Measurements from ENCODE around the gene SEMA3D.

The SEMA3D gene

GRCh38 chr7:85031475-85031874, 155.4 kb downstream of the SEMA3D start:
- no peak for DNase-seq (ENCODE audit: low spot score)

DNA sequence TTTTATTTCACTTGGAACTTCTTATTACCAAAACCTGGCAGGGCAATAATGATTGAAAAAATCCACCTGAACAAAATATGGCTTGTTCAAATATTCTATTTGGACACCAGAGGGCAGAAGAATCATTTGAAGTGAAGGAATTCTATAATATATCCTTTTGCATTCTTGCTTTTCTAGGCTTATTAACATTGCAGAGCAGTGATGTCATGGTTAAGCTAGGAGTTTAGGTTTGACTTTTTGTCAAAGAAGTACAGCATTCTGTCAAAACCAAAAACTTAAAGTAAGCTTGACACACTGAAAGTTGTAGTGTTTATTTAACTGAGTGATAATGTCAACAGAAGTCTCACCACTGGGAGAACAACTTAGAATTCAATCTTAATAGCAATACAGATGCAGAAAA, 156.0 kb downstream of the SEMA3D start:
- no peak for DNase-seq (ENCODE audit: low spot score)

DNA sequence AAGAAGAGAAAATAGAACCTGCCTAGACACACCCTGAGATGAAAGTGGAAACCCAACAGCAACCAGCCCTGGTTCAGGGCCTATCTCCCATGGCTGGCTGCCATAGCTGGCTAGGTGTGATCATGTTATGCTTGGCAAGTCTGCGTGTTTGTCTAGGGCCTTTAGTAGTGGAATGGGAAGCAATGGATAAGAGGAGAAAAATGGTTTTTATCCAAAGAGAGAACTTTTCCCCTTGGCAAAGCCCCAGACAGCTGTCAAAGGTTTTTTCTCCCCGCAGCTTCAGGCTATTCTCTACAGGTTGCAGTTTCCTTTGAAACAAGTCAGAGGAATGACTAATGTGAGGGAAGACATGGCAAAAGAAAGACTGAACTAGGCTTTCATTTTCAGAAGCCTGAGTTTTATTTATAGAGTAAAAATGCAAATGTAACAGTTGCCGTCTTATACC, 161.5 kb downstream of the SEMA3D start:
- no peak for DNase-seq (ENCODE audit: low spot score)

DNA sequence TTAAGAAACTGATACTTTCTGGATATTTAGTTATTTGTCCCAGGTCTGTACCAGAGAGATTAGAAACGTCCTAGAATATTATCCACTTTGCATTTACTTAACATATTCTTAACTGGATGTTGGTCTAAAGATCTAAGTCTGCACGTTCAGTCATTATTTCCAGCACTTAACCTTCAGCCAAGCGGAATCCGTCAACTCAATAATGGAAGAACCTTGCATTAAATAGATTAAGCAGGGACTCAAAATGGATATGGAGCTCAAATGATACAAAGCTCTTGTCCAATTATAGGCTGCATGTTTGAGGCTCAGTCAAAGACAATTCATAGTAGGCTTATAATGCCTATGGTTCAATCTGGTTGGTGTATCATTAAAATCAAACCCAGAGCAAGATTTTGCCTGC, 162.9 kb downstream of the SEMA3D start:
- no peak for DNase-seq (ENCODE audit: low spot score)

GRCh38 chr7:85023066-85023712, 163.7 kb downstream of the SEMA3D start:
- DNase-seq (ENCODE audit: low spot score) = peak; percentile 68

DNA sequence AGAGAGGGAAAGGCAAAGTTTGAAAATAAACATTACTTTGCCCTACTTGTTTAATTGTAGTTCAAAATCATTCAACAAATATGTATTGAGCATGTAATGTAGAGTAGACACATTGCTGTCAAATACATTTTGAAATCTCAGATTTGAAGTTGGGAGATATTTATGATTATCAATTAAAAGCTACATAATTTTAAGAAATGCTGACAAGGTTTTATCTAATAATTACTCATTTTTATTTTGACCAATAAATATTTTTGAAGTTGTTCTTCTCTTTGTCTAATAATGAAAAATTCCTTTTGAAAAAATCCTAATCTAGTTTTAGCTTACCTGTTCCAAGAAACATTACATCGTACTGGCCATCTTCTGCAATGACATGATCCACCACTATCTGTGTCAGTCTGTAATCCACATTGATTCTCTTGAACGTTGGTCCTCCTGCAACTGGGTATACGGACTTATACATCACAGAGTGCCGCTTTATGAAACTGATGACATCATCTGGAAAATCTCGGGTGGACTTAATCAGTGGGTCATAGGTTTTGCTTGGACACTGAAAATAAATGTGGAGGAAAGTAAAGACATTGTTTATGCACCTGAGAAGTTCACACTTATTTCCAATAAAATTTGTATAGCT, 164.7 kb downstream of the SEMA3D start:
- no peak for DNase-seq (ENCODE audit: low spot score)

- no peak for DNase-seq (ENCODE audit: low spot score)
These were observed 165.7 kb downstream of the SEMA3D start for GRCh38 chr7:85021101-85021704.

- DNase-seq (ENCODE audit: low spot score) = no peak
These were observed 167.1 kb downstream of the SEMA3D start for GRCh38 chr7:85019778-85020177.

- DNase-seq (ENCODE audit: low spot score) = no peak
These were observed 167.7 kb downstream of the SEMA3D start for GRCh38 chr7:85019176-85019575.

GRCh38 chr7:85018498-85018897, 168.4 kb downstream of the SEMA3D start:
- DNase-seq (ENCODE audit: low spot score) = no peak

- no peak for DNase-seq (ENCODE audit: low spot score)
These were observed 170.6 kb downstream of the SEMA3D start for GRCh38 chr7:85016286-85016685.

DNA sequence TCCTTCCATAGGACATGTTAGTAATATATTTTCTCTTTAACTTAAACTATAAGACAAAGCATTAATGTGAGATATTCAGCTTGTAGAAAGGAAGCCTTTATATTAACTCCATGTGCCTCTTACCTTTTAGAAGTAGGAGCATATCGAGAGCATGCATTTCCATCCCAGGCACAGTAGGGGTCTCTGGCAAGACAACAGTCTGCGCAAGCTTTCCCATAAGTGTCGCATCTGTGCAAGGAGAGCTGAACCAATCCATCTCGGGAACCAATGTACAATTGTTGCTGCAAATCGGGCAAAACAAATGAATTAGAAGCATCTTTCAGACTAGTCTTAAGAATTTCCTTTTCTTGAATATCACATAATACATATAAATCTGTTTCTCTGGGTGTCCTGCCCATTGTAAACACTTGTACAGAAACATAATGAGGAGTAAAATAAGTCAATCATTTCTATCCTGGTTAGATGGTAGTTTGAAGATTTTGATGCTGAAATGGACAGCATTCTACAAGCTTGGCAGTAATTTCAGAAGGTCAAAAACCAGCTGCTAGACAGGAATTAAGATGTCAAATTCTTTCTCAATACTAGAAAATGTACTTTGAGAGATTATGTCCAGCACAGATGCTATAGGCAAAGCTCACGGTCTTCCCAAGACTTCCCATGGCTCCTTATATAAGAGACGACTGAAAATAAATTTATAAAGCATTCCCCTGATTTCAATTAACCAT, 171.8 kb downstream of the SEMA3D start:
- DNase-seq (ENCODE audit: low spot score) = no peak

- DNase-seq (ENCODE audit: low spot score) = no peak
These were observed 175.7 kb downstream of the SEMA3D start for GRCh38 chr7:85011127-85011526.

DNA sequence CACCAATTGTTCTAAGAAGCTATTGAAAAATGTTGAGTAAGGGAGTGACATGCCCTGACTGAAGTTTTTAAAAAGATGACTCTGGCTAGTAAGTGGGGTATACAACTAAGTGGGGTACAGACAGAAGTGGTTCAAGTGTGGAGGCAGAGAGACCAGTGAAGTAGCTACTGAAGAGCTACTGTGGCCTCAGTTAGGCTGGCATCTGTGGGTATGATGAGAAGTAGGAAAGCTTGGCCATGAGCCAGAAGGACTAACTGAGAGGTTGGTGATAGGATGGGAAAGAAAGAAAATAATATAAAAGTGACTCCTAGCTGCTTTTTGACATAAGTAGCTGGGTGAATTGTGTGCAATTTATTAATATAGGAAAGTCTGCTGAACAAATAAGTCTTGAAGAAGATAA, 176.6 kb downstream of the SEMA3D start:
- DNase-seq (ENCODE audit: low spot score) = no peak

DNA sequence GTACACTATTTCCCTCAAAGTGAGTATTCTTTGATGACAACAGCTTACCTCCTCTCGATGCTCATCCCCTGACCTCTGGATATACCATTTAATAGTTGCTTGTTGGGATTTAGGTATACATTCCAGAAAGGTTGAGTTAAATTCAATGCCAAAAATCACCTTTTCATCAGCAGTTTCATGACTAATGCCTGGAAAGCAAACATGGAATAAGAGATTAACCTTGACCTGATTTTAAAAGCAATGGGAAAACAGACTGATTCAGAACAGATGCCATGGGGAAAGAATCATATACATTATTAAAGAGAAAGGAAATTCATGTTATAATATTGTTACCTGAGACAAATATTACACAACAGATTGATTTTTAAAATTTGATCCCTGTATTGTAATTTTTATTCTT, 180.1 kb downstream of the SEMA3D start:
- DNase-seq (ENCODE audit: low spot score) = no peak

GRCh38 chr7:85004402-85004801, 182.5 kb downstream of the SEMA3D start:
- no peak for DNase-seq (ENCODE audit: low spot score)

- no peak for DNase-seq (ENCODE audit: low spot score)
These were observed 185.1 kb downstream of the SEMA3D start for GRCh38 chr7:85001495-85002345.

- no peak for DNase-seq (ENCODE audit: low spot score)
These were observed 186.0 kb downstream of the SEMA3D start for GRCh38 chr7:85000735-85001350.

DNA sequence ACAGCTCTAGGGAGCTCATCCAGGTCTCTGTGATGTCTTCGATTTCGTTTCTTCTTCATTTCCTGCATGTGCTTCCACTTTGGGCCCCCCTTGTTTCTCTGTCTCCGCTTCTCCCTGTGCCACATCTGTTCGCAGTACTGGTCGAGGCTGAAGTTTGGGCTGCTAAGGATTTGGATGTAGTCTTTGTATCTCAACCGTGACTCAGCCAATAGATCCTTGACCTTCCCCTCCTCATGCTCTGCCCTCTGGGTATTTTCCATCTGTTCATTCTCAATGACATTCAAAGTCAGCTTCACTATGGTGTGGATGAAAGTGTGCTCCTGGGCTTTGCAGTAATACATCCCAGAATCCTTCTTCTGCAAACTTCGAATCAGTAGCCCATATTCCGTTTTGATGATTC, 187.4 kb downstream of the SEMA3D start:
- no peak for DNase-seq (ENCODE audit: low spot score)

- DNase-seq (ENCODE audit: low spot score) = no peak
These were observed 188.2 kb downstream of the SEMA3D start for GRCh38 chr7:84998665-84999064.

DNA sequence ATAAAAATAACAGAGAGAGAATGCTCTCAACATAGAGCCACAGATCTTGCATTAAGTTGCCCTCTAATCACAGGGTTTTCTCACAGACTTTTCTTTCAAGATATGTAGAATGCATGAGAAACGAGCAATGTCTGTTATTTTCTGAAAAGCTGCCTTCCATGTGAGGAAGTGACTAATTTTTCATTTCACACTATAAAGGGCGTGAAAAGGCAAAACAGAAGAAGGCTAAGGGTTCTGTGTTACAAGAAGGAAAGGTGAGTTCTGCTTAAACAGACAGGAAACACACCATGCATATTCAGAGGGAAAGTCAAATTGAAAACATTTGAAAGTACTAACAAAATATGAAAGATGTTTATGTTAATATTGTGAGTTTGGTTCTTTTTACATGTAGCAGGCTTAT, 189.2 kb downstream of the SEMA3D start:
- no peak for DNase-seq (ENCODE audit: low spot score)

Data from Ammon's horn (tissue), 1 donor.